H1 (cell line): Measurements from ENCODE around the gene ZNF385D. TPM values are rescaled to one million over a fixed set of nuclear protein-coding genes. Genes with fewer than 3 reads are reported as not detected.
"Not testable (repeated sequence)": the region's sequence is repeated elsewhere in the genome, so short reads cannot be mapped to it uniquely, and the experiment has no call there.

Experiments used
- CTCF ChIA-PET: fragments of 300-600 bp; sonication (Branson Sonifier 250); formaldehyde crosslinking; loops from one replicate; lab custom pipeline; 2021; ENCODE audit not compliant: partially characterized antibody; lab: Charles Lee
- POLR2A ChIA-PET: fragments of 300-600 bp; sonication (Branson Sonifier 250); formaldehyde crosslinking; loops from one replicate; lab custom pipeline; 2021; ENCODE audit warnings: inconsistent platforms; ENCODE audit not compliant: partially characterized antibody; lab: Charles Lee
- DNase-seq, 2 experiments: peaks; one replicate each; pipeline versions ENCODE4 v3.0.0 to v3.0.0-alpha.2; 2010 to 2022; ENCODE audit warnings: low spot score in 2 of 2, low read depth in 1 of 2, mixed read lengths in 1 of 2
- FAIRE-seq: peaks from 2 replicates; lab custom pipeline; 2011; peaks lifted over from hg19 to GRCh38; lab: Jason Lieb, UNC
- H2AFZ ChIP-seq: 2 replicates; pipeline ENCODE4 v1.8.1; 2012; ENCODE audit warnings: low read length, inconsistent platforms
- H2AK5ac ChIP-seq: 2 replicates; pipeline ENCODE4 v1.6.1; 2013; ENCODE audit warnings: low read depth, low read length
- H2BK120ac ChIP-seq: replicated peaks from 2 replicates; pipeline ENCODE3; 2013; ENCODE audit warnings: low read depth, low read length, inconsistent platforms
- H2BK12ac ChIP-seq: 2 replicates; pipeline ENCODE4 v1.6.1; 2013; ENCODE audit warnings: low read depth, low read length
- H2BK15ac ChIP-seq: 2 replicates; pipeline ENCODE4 v1.6.1; 2013; ENCODE audit warnings: low read length
- H2BK20ac ChIP-seq: 2 replicates; pipeline ENCODE4 v1.6.1; 2013; ENCODE audit warnings: low read length
- H2BK5ac ChIP-seq: 2 replicates; pipeline ENCODE4 v1.6.1; 2013; ENCODE audit warnings: low read depth, low read length
- H3K14ac ChIP-seq: 2 replicates; pipeline ENCODE4 v1.6.1; 2013; ENCODE audit warnings: inconsistent platforms; ENCODE audit not compliant: insufficient read length
- H3K18ac ChIP-seq: 2 replicates; pipeline ENCODE4 v1.6.1; 2013; ENCODE audit warnings: low read length; ENCODE audit errors: extremely low read depth
- H3K23ac ChIP-seq: 2 replicates; pipeline ENCODE4 v1.6.1; 2013; ENCODE audit warnings: inconsistent platforms; ENCODE audit not compliant: insufficient read length
- H3K23me2 ChIP-seq: 2 replicates; pipeline ENCODE4 v1.6.1; 2013; ENCODE audit warnings: low read depth, low read length
- H3K27ac ChIP-seq: 2 replicates; pipeline ENCODE4 v1.6.1; 2011; ENCODE audit warnings: low read depth, low read length, inconsistent platforms
- H3K27me3 ChIP-seq, 4 experiments: replicated peaks in 1 of 4; 1 replicate in 1 of 4; 2 replicates in 3 of 4; pipeline versions ENCODE4 v1.6.1 to v1.8.1; 2011 to 2013; ENCODE audit warnings: low read length in 3 of 4, mild to moderate bottlenecking in 3 of 4, inconsistent platforms in 2 of 4, mixed read lengths in 2 of 4, moderate library complexity in 1 of 4; ENCODE audit not compliant: control insufficient read depth in 3 of 4, insufficient read depth in 3 of 4; ENCODE audit errors: extremely low read depth in 1 of 4
- H3K36me3 ChIP-seq, 4 experiments: 2 replicates each; pipeline versions ENCODE4 v1.6.1 to v1.8.1; 2011 to 2013; ENCODE audit warnings: mild to moderate bottlenecking in 4 of 4, low read length in 3 of 4, moderate library complexity in 2 of 4, control low read depth in 1 of 4, inconsistent platforms in 1 of 4; ENCODE audit not compliant: insufficient read depth in 4 of 4, control insufficient read depth in 2 of 4
- H3K4ac ChIP-seq: replicated peaks from 2 replicates; pipeline ENCODE3; 2013; ENCODE audit warnings: low read length, low read depth, mixed read lengths, inconsistent platforms; ENCODE audit not compliant: insufficient read length
- H3K4me1 ChIP-seq, 4 experiments: replicated peaks in 1 of 4; 1 replicate in 1 of 4; 2 replicates in 3 of 4; pipeline versions ENCODE4 v1.6.1 to v1.8.1; 2011 to 2013; ENCODE audit warnings: low read length in 3 of 4, inconsistent platforms in 2 of 4, mixed read lengths in 1 of 4; ENCODE audit not compliant: insufficient read depth in 4 of 4, control insufficient read depth in 3 of 4
- H3K4me2 ChIP-seq, 2 experiments: 2 replicates each; pipeline versions ENCODE4 v1.6.1 to v1.8.1; 2011 to 2013; ENCODE audit warnings: low read depth in 2 of 2, low read length in 2 of 2, control low read depth in 1 of 2, inconsistent platforms in 1 of 2, mild to moderate bottlenecking in 1 of 2; ENCODE audit not compliant: insufficient read depth in 1 of 2
- H3K4me3 ChIP-seq, 4 experiments: fragments of 200-600, 300-600 bp in 1 of 4; sonication (generic), shearing (Covaris generic), sonication (Bioruptor Twin) in 1 of 4; 2 replicates each; pipeline versions ENCODE4 v1.5.1 to v1.8.1; 2011 to 2016; ENCODE audit warnings: low read length in 4 of 4, low read depth in 3 of 4, control low read depth in 2 of 4, inconsistent platforms in 2 of 4, mild to moderate bottlenecking in 2 of 4, mixed read lengths in 1 of 4, moderate library complexity in 1 of 4; ENCODE audit not compliant: insufficient read depth in 2 of 4; ENCODE audit errors: extremely low read depth in 1 of 4
- H3K56ac ChIP-seq: replicated peaks from 2 replicates; pipeline ENCODE3; 2013; ENCODE audit warnings: low read depth, mild to moderate bottlenecking, mixed read lengths, low read length, inconsistent platforms; ENCODE audit not compliant: insufficient read length
- H3K79me1 ChIP-seq: 2 replicates; pipeline ENCODE4 v1.6.1; 2013; ENCODE audit warnings: low read depth, low read length, control low read depth
- H3K79me2 ChIP-seq, 2 experiments: 2 replicates each; pipeline versions ENCODE4 v1.6.1 to v1.8.1; 2012 to 2013; ENCODE audit warnings: low read length in 2 of 2, mild to moderate bottlenecking in 2 of 2, inconsistent platforms in 1 of 2; ENCODE audit not compliant: insufficient read depth in 2 of 2, control insufficient read depth in 1 of 2
- H3K9ac ChIP-seq, 4 experiments: replicated peaks in 1 of 4; 1 replicate in 1 of 4; 2 replicates in 3 of 4; pipeline versions ENCODE4 v1.6.1 to v1.8.1; 2011 to 2013; ENCODE audit warnings: low read depth in 3 of 4, low read length in 3 of 4, control low read depth in 2 of 4, mild to moderate bottlenecking in 2 of 4, moderate library complexity in 2 of 4, inconsistent platforms in 1 of 4; ENCODE audit errors: extremely low read depth in 1 of 4
- H3K9me3 ChIP-seq, 2 experiments: 2 replicates each; pipeline versions ENCODE4 v1.6.1 to v1.8.1; 2012 to 2013; ENCODE audit warnings: mild to moderate bottlenecking in 2 of 2, moderate library complexity in 2 of 2, control low read depth in 1 of 2, inconsistent platforms in 1 of 2, low read depth in 1 of 2, low read length in 1 of 2, mixed read lengths in 1 of 2; ENCODE audit not compliant: insufficient read depth in 2 of 2
- H4K20me1 ChIP-seq, 2 experiments: replicated peaks in 1 of 2; 2 replicates each; pipeline versions ENCODE3 to v1.8.1; 2011 to 2013; ENCODE audit warnings: inconsistent platforms in 2 of 2, low read length in 2 of 2, mild to moderate bottlenecking in 1 of 2; ENCODE audit not compliant: insufficient read depth in 2 of 2, control insufficient read depth in 1 of 2
- H4K5ac ChIP-seq: 2 replicates; pipeline ENCODE4 v1.6.1; 2013; ENCODE audit warnings: low read length, low read depth, mixed read lengths, inconsistent platforms; ENCODE audit not compliant: insufficient read length
- H4K8ac ChIP-seq: 2 replicates; pipeline ENCODE4 v1.8.0; 2013; ENCODE audit warnings: mild to moderate bottlenecking, moderate library complexity, low read length, inconsistent platforms; ENCODE audit not compliant: insufficient read depth; ENCODE audit errors: extremely low read depth
- H4K91ac ChIP-seq: replicated peaks from 2 replicates; pipeline ENCODE3; 2013; ENCODE audit warnings: low read length, mixed read lengths, inconsistent platforms; ENCODE audit not compliant: insufficient read length
- WGBS, 2 experiments: shearing (Covaris generic) in 1 of 2; methylation state at CpG; one replicate each; pipeline versions ENCODE4 v1.1.6 to v1.1.7; 2013 to 2015; ENCODE audit warnings: low lambda C conversion rate in 2 of 2, mixed read lengths in 2 of 2, inconsistent platforms in 1 of 2, low coverage in 1 of 2, missing lambda C conversion rate in 1 of 2; ENCODE audit not compliant: insufficient replicate concordance in 2 of 2, insufficient coverage in 1 of 2, insufficient read length in 1 of 2; ENCODE audit errors: extremely low coverage in 1 of 2, missing lambda C conversion rate in 1 of 2; 5-methylcytosine and 5-hydroxymethylcytosine counted together
- polyA plus RNA-seq, 7 experiments: library from polyadenylated mRNA; depleted of rRNA in 3 of 7; stranded (reverse) in 5 of 7; unstranded in 2 of 7; fragments of >200 nt in 5 of 7; fragments of 200-250 nt in 2 of 7; gene quantifications; 1 replicate in 5 of 7; 2 replicates in 1 of 7; 4 replicates in 1 of 7; pipeline versions ENCODE4 v1.2.1 to v1.2.3, GENCODE V29; 2011 to 2013; ENCODE audit warnings: missing spikeins in 2 of 7, mixed read lengths in 2 of 7
- total RNA-seq: library from RNA; stranded (reverse); fragmentation: NEBNext Ultra II Directional; extraction: Animal tissue kit (Norgen Biotek cat#: 25700); gene quantifications from 2 replicates; pipeline ENCODE4 v1.2.1, GENCODE V29; 2021

The ZNF385D gene
- total and polyA plus RNA-seq, 2 of the 8 experiments (the other 6 are each of a cell fraction or from before 2014, with no cell fraction given), result 5.9 to 10.8 TPM

DNA sequence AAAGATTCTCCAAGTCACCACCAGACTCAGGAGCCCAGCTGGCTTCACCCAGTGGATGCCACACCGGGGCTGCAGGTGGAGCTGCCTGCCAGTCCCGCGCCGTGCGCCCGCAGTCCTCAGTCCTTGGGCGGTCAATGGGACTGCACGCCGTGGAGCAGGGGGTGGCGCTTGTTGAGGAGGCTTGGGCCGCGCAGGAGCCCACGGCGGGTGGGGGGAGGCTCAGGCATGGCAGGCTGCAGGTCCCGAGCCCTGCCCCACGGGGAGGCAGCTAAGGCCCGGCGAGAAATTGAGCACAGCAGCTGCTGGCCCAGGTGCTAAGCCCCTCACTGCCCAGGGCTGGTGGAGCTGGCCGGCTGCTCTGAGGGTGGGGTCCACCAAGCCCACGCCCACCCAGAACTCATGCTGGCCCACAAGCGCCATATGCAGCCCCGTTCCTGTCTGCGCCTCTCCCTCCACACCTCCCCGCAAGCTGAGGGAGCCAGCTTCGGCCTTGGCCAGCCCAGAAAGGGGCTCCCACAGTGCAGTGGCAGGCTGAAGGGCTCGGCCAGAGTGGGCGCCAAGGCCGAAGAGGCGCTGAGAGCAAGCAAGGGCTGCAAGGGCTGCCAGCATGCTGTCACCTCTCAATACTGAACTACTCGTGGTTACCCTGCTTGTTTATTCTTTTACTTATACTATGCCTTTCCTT, 363.7 kb downstream of the ZNF385D start:
- H3K23ac ChIP-seq, CTCF ChIA-PET, H2BK20ac ChIP-seq, H2AK5ac ChIP-seq, H2BK15ac ChIP-seq, H3K4me3 ChIP-seq, H3K9me3 ChIP-seq, H4K91ac ChIP-seq, H2BK5ac ChIP-seq, H4K5ac ChIP-seq, H3K79me2 ChIP-seq, H3K23me2 ChIP-seq, H3K14ac ChIP-seq, DNase-seq, POLR2A ChIA-PET, H4K20me1 ChIP-seq, H2BK12ac ChIP-seq, H3K27me3 ChIP-seq, H3K4ac ChIP-seq, H3K4me2 ChIP-seq, H3K56ac ChIP-seq, H2BK120ac ChIP-seq, H3K27ac ChIP-seq, H3K18ac ChIP-seq, H2AFZ ChIP-seq, H3K79me1 ChIP-seq, H3K4me1 ChIP-seq, H3K9ac ChIP-seq, H3K36me3 ChIP-seq, FAIRE-seq: not testable (repeated sequence)
- WGBS, 2 experiments, result 89% methylated on average over 18 of the region's 30 CpGs; no CpG with 5 or more reads in 1 of the 2 experiments
- 0 out of 2 replicates have a peak overlapping the region, but pooled peaks have one; percentile 51 for H4K8ac ChIP-seq

DNA sequence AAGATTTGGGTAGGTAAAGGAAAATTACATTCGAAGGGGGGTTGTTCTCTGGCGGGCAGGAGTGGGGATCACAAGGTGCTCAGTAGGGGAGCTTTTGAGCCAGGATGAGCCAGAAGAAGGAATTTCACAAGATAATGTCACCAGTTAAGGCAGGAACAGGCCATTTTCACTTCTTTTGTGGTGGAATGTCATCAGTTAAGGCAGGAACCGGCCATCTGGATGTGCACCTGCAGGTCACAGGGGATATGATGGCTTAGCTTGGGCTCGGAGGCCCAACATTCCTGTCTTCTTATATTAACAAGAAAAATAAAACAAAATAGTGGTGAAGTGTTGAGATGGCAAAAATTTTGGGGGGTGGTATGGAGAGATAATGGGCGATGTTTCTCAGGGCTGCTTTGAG, 373.0 kb downstream of the ZNF385D start:
- H3K23me2 ChIP-seq, H3K18ac ChIP-seq, H3K23ac ChIP-seq, H3K9me3 ChIP-seq, H3K4me2 ChIP-seq, H2BK12ac ChIP-seq, H2BK120ac ChIP-seq, H4K5ac ChIP-seq, POLR2A ChIA-PET, H4K91ac ChIP-seq, H3K4me3 ChIP-seq, H2BK15ac ChIP-seq, H3K27me3 ChIP-seq, H2BK20ac ChIP-seq, H3K4me1 ChIP-seq, H3K79me2 ChIP-seq, H3K14ac ChIP-seq, H2BK5ac ChIP-seq, CTCF ChIA-PET, H4K20me1 ChIP-seq, H3K36me3 ChIP-seq, H2AFZ ChIP-seq, H3K4ac ChIP-seq, H4K8ac ChIP-seq, H3K27ac ChIP-seq, H3K79me1 ChIP-seq, DNase-seq, H2AK5ac ChIP-seq, FAIRE-seq, H3K9ac ChIP-seq, H3K56ac ChIP-seq: not testable (repeated sequence)
- 80% methylated on average over 5 of the region's 5 CpGs; no CpG with 5 or more reads in 1 of the 2 experiments for WGBS, 2 experiments
